Aorta (tissue), 5 donors: ENCODE measurements around the gene TSEN54. TPM values are rescaled to one million over a fixed set of nuclear protein-coding genes. Genes with fewer than 3 reads are reported as not detected.

ENCODE experiments used
- ATAC-seq: fragments of 200-7000 bp; cut with Tn5 transposase; one replicate; pipeline ENCODE4 v1.9.1; 2022; ENCODE audit warnings: moderate library complexity; ENCODE audit not compliant: low FRiP score
- DNase-seq, 2 donors: peaks; one replicate each; pipeline ENCODE4 v3.0.0-alpha.2; 2020
- H3K27ac ChIP-seq, 2 donors: one replicate each; pipeline ENCODE4 v1.5.1; 2013; ENCODE audit warnings: low read length in 2 of 2, mild to moderate bottlenecking in 2 of 2, moderate library complexity in 2 of 2, control low read depth in 1 of 2, inconsistent platforms in 1 of 2, low read depth in 1 of 2
- H3K27me3 ChIP-seq, 2 donors: one replicate each; pipeline ENCODE4 v1.6.1; 2013; ENCODE audit warnings: control low read depth in 1 of 2, low read length in 1 of 2, mild to moderate bottlenecking in 1 of 2, moderate library complexity in 1 of 2; ENCODE audit not compliant: insufficient read depth in 2 of 2, control insufficient read depth in 1 of 2
- H3K36me3 ChIP-seq, 2 donors: one replicate each; pipeline ENCODE4 v1.6.1; 2013; ENCODE audit warnings: control low read depth in 1 of 2, low read length in 1 of 2, mild to moderate bottlenecking in 1 of 2; ENCODE audit not compliant: insufficient read depth in 2 of 2, control insufficient read depth in 1 of 2
- H3K4me1 ChIP-seq, 2 donors: one replicate each; pipeline ENCODE4 v1.6.1; 2013; ENCODE audit warnings: low read length in 2 of 2, control low read depth in 1 of 2, mild to moderate bottlenecking in 1 of 2, moderate library complexity in 1 of 2; ENCODE audit not compliant: insufficient read depth in 2 of 2, control insufficient read depth in 1 of 2
- H3K4me3 ChIP-seq, 2 donors: one replicate each; pipeline ENCODE4 v1.5.1; 2013; ENCODE audit warnings: low read length in 2 of 2, control low read depth in 1 of 2, mild to moderate bottlenecking in 1 of 2
- H3K9me3 ChIP-seq: one replicate; pipeline ENCODE4 v1.6.1; 2013; ENCODE audit warnings: mild to moderate bottlenecking, low read length; ENCODE audit not compliant: control insufficient read depth
- WGBS, 2 donors: extraction: QIAGEN DNeasy Blood & Tissue Kit; methylation state at CpG; one replicate each; pipeline ENCODE4 v1.1.7; 2013; 5-methylcytosine and 5-hydroxymethylcytosine counted together
- intact Hi-C, 2 donors: fragments of 100-400 bp; cut with DNase I; formaldehyde crosslinking; loops; one replicate each; pipeline versions ENCODE4 v1.14.2 to v1.15.0; 2022
- polyA plus RNA-seq, 2 donors: library from polyadenylated mRNA; stranded (reverse); fragments of 200-250 nt; gene quantifications; one replicate each; pipeline ENCODE4 v1.2.3, GENCODE V29; 2013
- total RNA-seq, 2 donors: library from RNA; stranded (reverse); fragmentation: NEBNext Ultra II Directional; extraction: Animal tissue kit (Norgen Biotek cat#: 25700); gene quantifications; one replicate each; pipeline ENCODE4 v1.2.1, GENCODE V29; 2021
- donor health status: healthy with polysubstance abuse.
- donor health status: Bipolar disorder and iron deficiency.
- donor health status: DM: no; HTN: no; CAD: no.
- donor health status: DM: no; HTN: no; CAD: no.
- donor health status: DM: yes; HTN: yes; CAD: no.

TSEN54 gene
- total and polyA plus RNA-seq, 4 donors = 8.8 to 27.3 (median 12.4) TPM

DNA sequence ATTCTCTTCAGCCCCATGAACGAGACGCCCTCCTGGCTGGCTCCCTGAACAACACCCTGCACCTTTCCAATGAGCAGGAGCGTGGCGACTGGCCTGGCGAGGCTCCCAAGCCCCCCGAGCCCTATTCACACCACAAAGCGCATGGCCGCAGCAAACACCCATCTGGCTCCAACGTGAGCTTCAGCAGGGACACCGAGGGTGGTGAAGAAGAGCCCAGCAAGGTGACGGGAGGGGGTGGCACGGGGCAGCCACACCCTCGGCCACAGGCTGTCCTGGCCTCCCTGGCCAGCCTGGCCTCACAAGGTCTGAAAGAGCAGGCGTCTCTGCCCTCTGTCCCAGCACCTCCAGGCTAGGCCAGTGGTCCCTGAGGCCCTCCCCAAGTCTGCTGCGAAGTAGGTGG is 24.6 kb upstream of the TSEN54 start:
- no peak overlapping the region for H3K27ac ChIP-seq
- 90% methylated on average over 15 of the region's 15 CpGs for WGBS, 2 donors
- H3K4me1 ChIP-seq = no peaks in the 10 kb centered on the region
- intact Hi-C loops = no loop called here
- peaks cover 0 to 4% of the 10 kb centered on the region in 2 donors for H3K36me3 ChIP-seq
- no peaks in the 10 kb centered on the region for H3K27me3 ChIP-seq
- ATAC-seq (no peak), DNase-seq (no peak)
- H3K9me3 ChIP-seq = no peaks in the 10 kb centered on the region
- no peak overlapping the region for H3K4me3 ChIP-seq

DNA sequence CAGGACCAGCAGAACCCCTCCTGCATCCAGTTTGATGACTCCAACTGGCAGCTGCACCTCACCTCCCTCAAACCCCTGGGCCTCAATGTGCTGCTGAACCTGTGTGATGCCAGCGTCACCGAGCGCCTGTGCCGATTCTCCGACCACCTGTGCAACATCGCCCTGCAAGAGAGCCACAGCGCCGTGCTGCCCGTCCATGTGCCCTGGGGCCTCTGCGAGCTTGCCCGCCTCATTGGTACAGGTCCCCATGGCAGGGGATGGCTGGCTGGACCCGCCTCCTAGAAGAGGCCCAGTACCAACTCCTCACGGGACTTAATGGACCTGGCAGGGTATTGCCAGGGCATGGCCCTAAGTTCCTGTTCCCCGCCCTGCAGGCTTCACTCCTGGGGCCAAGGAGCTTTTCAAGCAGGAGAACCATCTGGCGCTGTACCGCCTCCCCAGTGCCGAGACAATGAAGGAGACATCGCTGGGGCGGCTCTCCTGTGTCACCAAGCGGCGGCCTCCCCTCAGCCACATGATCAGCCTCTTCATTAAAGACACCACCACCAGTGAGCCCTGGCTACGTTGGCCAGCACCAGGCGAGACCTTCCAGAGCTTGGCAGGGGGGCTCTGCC is 23.7 kb upstream of the TSEN54 start:
- no peak for ATAC-seq

GRCh38 chr17:75493476-75494129 is 22.7 kb upstream of the TSEN54 start:
- no peak for ATAC-seq
- no peak for DNase-seq
- Histone ChIP-seq H3K9me3 (no peaks in the 10 kb centered on the region), H3K36me3 (peaks cover 0 to 4% of the 10 kb centered on the region in 2 donors), H3K27me3 (no peaks in the 10 kb centered on the region), H3K4me1 (no peaks in the 10 kb centered on the region), H3K27ac (no peak overlapping the region), H3K4me3 (no peak overlapping the region)
- WGBS, 2 donors = 93% methylated on average over 23 of the region's 23 CpGs
- intact Hi-C loops = no loop called here

More for the DNA sequence above, 23.7 kb upstream of the TSEN54 start:
- H3K4me1 ChIP-seq = no peaks in the 10 kb centered on the region
- H3K27ac ChIP-seq = no peak overlapping the region
- DNase-seq = no peak
- peaks cover 0 to 4% of the 10 kb centered on the region in 2 donors for H3K36me3 ChIP-seq
- no peaks in the 10 kb centered on the region for H3K27me3 ChIP-seq
- no peak overlapping the region for H3K4me3 ChIP-seq
- intact Hi-C loops = no loop called here
- H3K9me3 ChIP-seq = no peaks in the 10 kb centered on the region
- WGBS, 2 donors = 88 to 92% methylated on average over 23 of the region's 23 CpGs

- DNase-seq (peak in 1 of 2 donors; percentile 28), ATAC-seq (no peak)
- Histone ChIP-seq H3K4me3 (no peak overlapping the region), H3K9me3 (no peaks in the 10 kb centered on the region), H3K36me3 (peaks cover 0 to 4% of the 10 kb centered on the region in 2 donors), H3K27me3 (no peaks in the 10 kb centered on the region), H3K4me1 (no peaks in the 10 kb centered on the region), H3K27ac (no peak overlapping the region)
- 86 to 89% methylated on average over 14 of the region's 14 CpGs for WGBS, 2 donors
- intact Hi-C loops = no loop called here
Measured at GRCh38 chr17:75494326-75494877, 21.9 kb upstream of the TSEN54 start.

- ATAC-seq (no peak), DNase-seq (no peak)
- no peaks in the 10 kb centered on the region for H3K9me3 ChIP-seq
- no peaks in the 10 kb centered on the region for H3K27me3 ChIP-seq
- no peaks in the 10 kb centered on the region for H3K4me1 ChIP-seq
- 92 to 93% methylated on average over 10 to 11 of the region's 11 CpGs for WGBS, 2 donors
- intact Hi-C loops = no loop called here
- no peak overlapping the region for H3K27ac ChIP-seq
- H3K36me3 ChIP-seq = peaks cover 0 to 4% of the 10 kb centered on the region in 2 donors
- H3K4me3 ChIP-seq = no peak overlapping the region
Measured at GRCh38 chr17:75496005-75496404, 20.3 kb upstream of the TSEN54 start.

GRCh38 chr17:75498039-75498725 is 18.1 kb upstream of the TSEN54 start:
- intact Hi-C loops = no loop called here
- WGBS, 2 donors = 82 to 84% methylated on average over 21 of the region's 21 CpGs
- ATAC-seq = no peak
- H3K4me3 ChIP-seq = no peak overlapping the region
- H3K36me3 ChIP-seq = peaks cover 0 to 4% of the 10 kb centered on the region in 2 donors
- no peaks in the 10 kb centered on the region for H3K4me1 ChIP-seq
- no peaks in the 10 kb centered on the region for H3K9me3 ChIP-seq
- no peak overlapping the region for H3K27ac ChIP-seq
- H3K27me3 ChIP-seq = no peaks in the 10 kb centered on the region
- DNase-seq = no peak

GRCh38 chr17:75498726-75499213 is 17.6 kb upstream of the TSEN54 start:
- DNase-seq = no peak
- intact Hi-C loops = no loop called here

GRCh38 chr17:75499313-75500022 is 16.9 kb upstream of the TSEN54 start:
- no peaks in the 10 kb centered on the region for H3K4me1 ChIP-seq
- H3K27ac ChIP-seq = no peak overlapping the region
- DNase-seq = no peak
- intact Hi-C loops = no loop called here
- H3K9me3 ChIP-seq = no peaks in the 10 kb centered on the region
- no peak overlapping the region for H3K4me3 ChIP-seq
- no peak for ATAC-seq
- H3K36me3 ChIP-seq = peaks cover 0 to 4% of the 10 kb centered on the region in 2 donors
- WGBS, 2 donors = 47 to 51% methylated on average over 16 of the region's 16 CpGs
- no peaks in the 10 kb centered on the region for H3K27me3 ChIP-seq

More at GRCh38 chr17:75498726-75499213, 17.6 kb upstream of the TSEN54 start:
- H3K36me3 ChIP-seq = peaks cover 0 to 4% of the 10 kb centered on the region in 2 donors
- 66 to 69% methylated on average over 13 to 16 of the region's 16 CpGs for WGBS, 2 donors
- no peaks in the 10 kb centered on the region for H3K27me3 ChIP-seq
- ATAC-seq = no peak
- H3K4me1 ChIP-seq = no peaks in the 10 kb centered on the region
- H3K9me3 ChIP-seq = no peaks in the 10 kb centered on the region
- no peak overlapping the region for H3K27ac ChIP-seq
- no peak overlapping the region for H3K4me3 ChIP-seq
